ENCODE measurements around the gene UNC5A. TPM values are rescaled to one million over a fixed set of nuclear protein-coding genes. Genes with fewer than 3 reads are reported as not detected.

The UNC5A gene
- total and polyA plus RNA-seq, 2 of the 8 experiments (the other 6 are each of a cell fraction or from before 2014, with no cell fraction given): 4.0 to 7.6 TPM

GRCh38 chr5:176894298-176894697, 83.9 kb downstream of the UNC5A start:
- Histone ChIP-seq H4K20me1 (replicated peaks in 1 of 2; ENCODE audit: control insufficient read depth in 1 of 2, insufficient read depth in 2 of 2, low read length in 2 of 2) (no peaks in the 10 kb centered on the region), H3K4me1 (replicated peaks in 1 of 4; ENCODE audit: control insufficient read depth in 3 of 4, insufficient read depth in 4 of 4, low read length in 3 of 4) (peaks cover 0 to 6% (median 1%) of the 10 kb centered on the region in 4 experiments; a peak in 5 of 7 replicates), H3K79me1 (ENCODE audit: low read depth, low read length) (no peaks in the 10 kb centered on the region), H2BK5ac (ENCODE audit: low read depth, low read length) (no peak overlapping the region), H3K36me3 (ENCODE audit: control insufficient read depth in 2 of 4, insufficient read depth in 4 of 4, low read length in 3 of 4) (no peaks in the 10 kb centered on the region), H3K56ac (replicated peaks; ENCODE audit: insufficient read length, low read depth, low read length) (no peak overlapping the region), H3K14ac (ENCODE audit: insufficient read length) (no peak overlapping the region), H3K4ac (replicated peaks; ENCODE audit: insufficient read length, low read depth, low read length) (no peak overlapping the region), H3K18ac (ENCODE audit: extremely low read depth, low read length) (no peak overlapping the region), H2BK20ac (ENCODE audit: low read length) (0 out of 2 replicates have a peak overlapping the region, but pooled peaks have one; percentile 77), H3K9ac (replicated peaks in 1 of 4; ENCODE audit: extremely low read depth in 1 of 4, low read depth in 3 of 4, low read length in 3 of 4) (no peak overlapping the region), H2BK12ac (ENCODE audit: low read depth, low read length) (no peak overlapping the region), H3K4me3 (ENCODE audit: extremely low read depth in 1 of 4, insufficient read depth in 2 of 4, low read depth in 3 of 4, low read length in 4 of 4) (no peak overlapping the region), H3K23me2 (ENCODE audit: low read depth, low read length) (no peaks in the 10 kb centered on the region), H4K8ac (ENCODE audit: extremely low read depth, insufficient read depth, low read length) (no peak overlapping the region), H2AK5ac (ENCODE audit: low read depth, low read length) (no peak overlapping the region), H3K27me3 (replicated peaks in 1 of 4; ENCODE audit: control insufficient read depth in 3 of 4, extremely low read depth in 1 of 4, insufficient read depth in 3 of 4, low read length in 3 of 4) (no peaks in the 10 kb centered on the region), H2BK15ac (ENCODE audit: low read length) (no peak overlapping the region), H3K4me2 (ENCODE audit: insufficient read depth in 1 of 2, low read depth in 2 of 2, low read length in 2 of 2) (no peak overlapping the region), H3K79me2 (ENCODE audit: control insufficient read depth in 1 of 2, insufficient read depth in 2 of 2, low read length in 2 of 2) (no peaks in the 10 kb centered on the region), H4K5ac (ENCODE audit: insufficient read length, low read depth, low read length) (no peak overlapping the region), H3K9me3 (ENCODE audit: insufficient read depth in 2 of 2, low read depth in 1 of 2, low read length in 1 of 2) (no peaks in the 10 kb centered on the region), H3K23ac (ENCODE audit: insufficient read length) (no peak overlapping the region), H2AFZ (ENCODE audit: low read length) (no peak overlapping the region), H3K27ac (ENCODE audit: low read depth, low read length) (no peak overlapping the region), H4K91ac (replicated peaks; ENCODE audit: insufficient read length, low read length) (no peak overlapping the region), H2BK120ac (replicated peaks; ENCODE audit: low read depth, low read length) (no peak overlapping the region)
- WGBS, 2 experiments (ENCODE audit: extremely low coverage in 1 of 2, insufficient coverage in 1 of 2, insufficient read length in 1 of 2, insufficient replicate concordance in 2 of 2, low coverage in 1 of 2, low lambda C conversion rate in 2 of 2, missing lambda C conversion rate in 1 of 2): 93% methylated on average over 6 of the region's 6 CpGs; no CpG with 5 or more reads in 1 of the 2 experiments
- POLR2A ChIA-PET (ENCODE audit: partially characterized antibody): interaction anchor here (1.5 kb wide), 1 partner anchor 18 kb away, joined by 3 read pairs; no protein-coding TSS in a partner anchor
- TF ChIP-seq GABPA (IDR thresholded peaks at IDR 0.05; ENCODE audit: borderline replicate concordance, insufficient read depth, low read length): no peak
- CTCF ChIA-PET (ENCODE audit: partially characterized antibody): interaction anchor here (0.9 kb wide), 1 partner anchor 234 kb away, joined by 3 read pairs; no protein-coding TSS in a partner anchor
- no peak for FAIRE-seq
- no peak for DNase-seq (ENCODE audit: low read depth in 1 of 2, low spot score in 2 of 2)

Data from H1 (cell line).